ENCODE results near the gene SMKR1.

SMKR1 gene

GRCh38 chr7:129489491-129489890 lies 12.8 kb upstream of the SMKR1 start:
- no peak for DNase-seq

- no peak for DNase-seq
Measured at GRCh38 chr7:129492391-129492790, 9.9 kb upstream of the SMKR1 start.

DNA sequence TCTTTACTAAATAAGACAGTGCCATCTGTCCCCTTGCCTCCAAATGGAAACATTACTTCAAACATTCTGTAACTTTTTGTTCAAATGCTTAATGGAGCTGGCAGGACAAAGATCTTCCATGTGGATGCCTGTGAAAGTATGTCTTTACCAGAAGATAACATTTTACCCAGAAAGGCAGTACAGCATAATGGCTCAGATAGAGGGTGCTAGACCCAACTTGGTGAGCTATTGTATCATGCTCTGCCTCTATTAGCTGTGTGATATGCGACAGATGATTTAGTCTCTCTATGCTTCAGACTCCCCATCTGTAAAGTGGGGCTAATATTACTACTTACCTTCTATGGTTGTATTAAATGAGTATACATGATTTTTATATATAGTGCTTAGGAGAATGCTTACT lies 8.8 kb upstream of the SMKR1 start:
- DNase-seq = no peak

DNA sequence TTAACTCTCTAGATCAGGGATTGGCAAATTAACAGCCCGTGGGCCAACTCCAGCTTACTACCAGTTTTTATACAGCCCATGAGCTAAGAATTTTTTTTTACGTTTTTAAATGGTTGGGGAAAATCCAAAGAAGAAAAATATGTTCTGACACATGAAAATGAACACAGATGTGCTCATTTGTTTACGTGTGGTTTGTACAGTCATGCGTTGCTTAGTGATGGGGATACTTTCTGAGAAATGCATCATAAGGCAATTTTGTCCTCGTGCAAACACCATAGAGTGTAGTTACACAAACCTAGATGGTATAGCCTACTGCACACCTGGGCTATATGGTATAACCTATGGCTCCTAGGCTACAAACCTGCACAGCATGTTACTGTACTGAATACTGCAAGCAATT lies 8.3 kb upstream of the SMKR1 start:
- peak in 1 of 2 donors; percentile 25 for DNase-seq

DNA sequence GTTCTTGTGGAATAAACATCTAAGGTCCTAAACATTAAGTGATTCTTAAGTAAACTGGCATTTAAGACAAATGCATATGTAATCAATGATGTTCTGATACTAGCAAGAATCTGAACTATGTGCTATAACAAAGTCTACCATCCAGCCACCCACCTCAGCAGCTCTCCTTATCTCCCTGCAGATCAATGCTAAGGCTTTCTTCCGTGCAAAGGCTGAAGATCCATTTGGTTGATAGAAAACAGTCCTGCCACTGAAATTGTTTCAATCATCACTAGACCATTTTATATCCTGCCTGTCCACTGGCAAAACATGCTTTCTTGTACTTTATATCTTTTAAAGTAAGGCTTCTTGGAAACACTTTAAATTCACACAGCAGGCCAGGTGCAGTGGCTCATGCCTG lies 6.3 kb upstream of the SMKR1 start:
- DNase-seq = no peak

DNA sequence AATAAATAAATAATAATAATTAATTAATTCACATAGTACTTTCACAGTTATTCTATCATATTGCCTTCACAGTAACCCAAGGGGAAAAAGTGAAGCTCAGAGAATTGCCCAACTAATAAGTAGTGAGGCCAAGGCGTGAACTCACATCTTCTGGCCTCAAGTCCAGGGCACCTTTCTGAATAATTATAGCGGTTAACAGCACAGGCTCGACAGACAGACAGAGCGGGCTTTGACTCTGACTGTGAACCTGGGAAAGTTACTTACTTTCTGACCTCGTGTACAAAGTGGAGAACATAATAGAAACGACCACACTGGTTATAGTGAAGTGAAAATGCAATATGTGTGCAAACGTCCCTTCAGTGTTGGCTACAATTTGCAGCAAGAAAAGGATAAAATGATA lies 5.7 kb upstream of the SMKR1 start:
- DNase-seq = no peak

GRCh38 chr7:129497156-129497555 lies 5.2 kb upstream of the SMKR1 start:
- DNase-seq = no peak

DNA sequence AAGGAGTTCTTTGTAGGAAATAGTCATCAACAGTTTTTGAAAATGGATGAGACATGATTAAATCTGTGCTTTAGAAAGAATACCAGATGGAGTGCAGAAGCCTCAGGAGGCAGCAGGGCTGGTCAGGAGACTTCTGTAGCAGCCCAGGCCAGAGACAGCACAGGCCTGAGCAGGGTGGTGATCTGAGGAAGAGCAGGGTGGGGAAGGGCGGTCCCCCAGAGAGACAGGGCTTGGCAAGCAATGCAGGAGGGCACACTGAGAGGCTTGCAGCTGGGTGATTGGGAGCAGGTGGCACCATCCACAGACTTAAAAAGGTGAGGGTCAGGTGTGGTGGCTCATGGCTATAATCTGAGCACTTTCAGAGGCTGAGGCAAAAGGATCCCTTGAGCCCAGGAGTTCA lies 4.3 kb upstream of the SMKR1 start:
- DNase-seq = no peak

DNA sequence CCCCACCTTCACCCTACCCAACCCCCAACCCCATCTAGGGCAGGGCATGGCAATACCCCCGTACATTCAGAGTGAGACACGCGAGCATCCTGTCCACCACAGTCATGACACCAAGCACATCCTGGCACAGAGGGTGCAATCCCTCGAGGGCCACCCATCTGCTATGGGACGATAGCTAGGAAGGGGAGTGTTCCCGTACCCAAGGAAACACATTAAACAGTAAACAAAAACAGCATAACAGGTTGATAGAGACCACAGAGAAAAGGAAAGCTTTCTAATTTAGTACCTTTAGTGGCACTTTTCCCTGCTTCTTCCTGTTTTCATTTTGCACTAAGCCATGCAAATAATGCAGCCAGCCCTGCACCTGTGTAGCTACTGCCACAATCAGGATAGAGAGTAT lies 2.3 kb upstream of the SMKR1 start:
- no peak for DNase-seq

GRCh38 chr7:129502708-129503685 lies 666 bp downstream of the SMKR1 start:
- DNase-seq = no peak

DNA sequence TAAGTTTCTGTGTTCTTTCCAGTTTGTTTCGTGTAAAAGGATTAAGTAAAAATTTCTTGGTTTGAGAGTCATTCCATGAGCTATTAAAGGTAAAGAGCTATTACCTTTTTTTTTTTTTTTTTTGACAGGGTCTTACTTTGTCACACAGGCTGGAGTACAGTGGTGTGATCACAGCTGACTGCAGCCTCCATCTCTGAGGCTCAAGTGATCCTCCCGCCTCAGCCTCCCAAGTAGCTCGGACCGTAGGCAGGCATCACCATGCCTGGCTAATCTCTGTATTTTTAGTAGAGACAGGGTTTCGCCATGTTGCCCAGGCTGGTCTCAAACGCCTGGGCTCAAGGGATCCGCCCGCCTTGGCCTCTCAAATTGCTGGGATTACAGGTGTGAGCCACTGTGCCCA lies 1.4 kb downstream of the SMKR1 start:
- DNase-seq = no peak

DNA sequence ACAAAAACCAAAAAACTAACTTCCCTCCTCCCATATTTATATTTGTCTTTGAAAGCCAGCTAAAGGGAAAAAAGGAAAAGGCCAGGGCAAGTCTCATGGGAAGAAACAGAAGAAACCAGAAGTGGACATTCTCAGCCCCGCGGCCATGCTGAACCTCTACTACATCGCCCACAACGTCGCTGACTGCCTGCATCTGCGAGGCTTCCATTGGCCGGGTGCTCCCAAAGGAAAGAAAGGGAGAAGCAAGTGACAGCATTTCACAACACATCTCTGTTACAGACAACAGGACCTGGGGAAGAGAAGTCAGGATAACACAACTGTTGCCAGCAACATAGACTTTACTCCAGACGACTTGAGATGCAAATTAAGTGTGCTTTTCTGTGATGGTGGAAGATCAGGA lies 9.9 kb downstream of the SMKR1 start:
- no peak for DNase-seq

- no peak for DNase-seq
Measured at GRCh38 chr7:129513546-129513945, 11.2 kb downstream of the SMKR1 start.

GRCh38 chr7:129514683-129515082 lies 12.4 kb downstream of the SMKR1 start:
- DNase-seq = no peak

DNA sequence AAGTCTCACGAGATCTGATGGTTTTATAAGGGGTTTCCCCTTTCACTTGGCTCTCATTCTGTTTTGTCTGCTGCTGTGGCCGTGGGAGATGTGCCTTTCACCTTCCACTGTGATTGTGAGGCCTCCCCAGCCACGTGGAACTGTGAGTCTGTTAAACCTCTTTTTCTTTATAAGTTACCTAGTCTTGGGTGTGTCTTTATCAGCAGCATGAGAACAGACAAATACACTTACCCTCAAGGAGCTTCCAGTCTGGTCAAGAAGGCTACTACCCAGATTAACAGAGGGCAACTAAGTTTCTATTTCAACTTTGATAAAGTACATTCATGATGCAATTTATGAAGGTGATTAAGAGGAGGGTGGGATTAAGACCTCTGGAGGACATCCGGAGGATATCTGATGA lies 13.1 kb downstream of the SMKR1 start:
- DNase-seq = no peak

DNA sequence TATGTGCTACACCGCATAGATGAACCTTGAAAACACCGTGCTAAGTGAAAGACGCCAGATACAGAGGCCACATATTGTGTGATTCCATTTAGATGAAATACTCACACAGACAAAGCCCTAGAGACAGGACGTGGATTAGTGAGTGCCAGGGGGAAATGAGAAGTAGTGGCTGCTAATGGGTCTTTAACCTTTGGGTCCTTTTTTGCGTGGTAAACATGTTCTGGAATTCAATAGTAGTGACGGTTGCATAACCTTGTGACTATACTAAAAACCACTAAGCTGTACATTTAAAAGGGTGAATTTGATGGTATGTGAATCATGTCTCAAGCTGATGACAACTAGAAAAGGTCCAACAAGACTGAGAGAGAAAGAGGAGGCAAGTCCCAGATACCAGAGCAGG lies 15.6 kb downstream of the SMKR1 start:
- peak in 1 of 2 donors; percentile 33 for DNase-seq

DNA sequence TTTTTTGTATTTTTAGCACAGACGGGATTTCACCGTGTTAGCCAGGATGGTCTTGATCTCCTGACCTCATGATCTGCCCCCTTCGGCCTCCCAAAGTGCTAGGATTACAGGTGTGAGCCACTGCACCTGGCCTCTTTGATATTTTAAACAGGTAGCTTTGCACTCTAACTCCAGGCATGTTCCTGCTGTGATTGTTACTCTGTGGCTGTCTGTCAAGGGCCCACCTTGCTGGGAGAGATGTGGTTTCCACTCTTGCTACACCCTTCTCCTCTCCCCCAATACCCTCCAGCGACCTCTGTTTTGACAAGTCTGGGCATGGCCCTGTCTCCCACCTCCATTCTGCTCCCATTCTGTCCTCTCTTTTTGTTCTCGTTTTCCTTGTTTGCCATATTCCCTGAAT lies 17.1 kb downstream of the SMKR1 start:
- DNase-seq = no peak

DNA sequence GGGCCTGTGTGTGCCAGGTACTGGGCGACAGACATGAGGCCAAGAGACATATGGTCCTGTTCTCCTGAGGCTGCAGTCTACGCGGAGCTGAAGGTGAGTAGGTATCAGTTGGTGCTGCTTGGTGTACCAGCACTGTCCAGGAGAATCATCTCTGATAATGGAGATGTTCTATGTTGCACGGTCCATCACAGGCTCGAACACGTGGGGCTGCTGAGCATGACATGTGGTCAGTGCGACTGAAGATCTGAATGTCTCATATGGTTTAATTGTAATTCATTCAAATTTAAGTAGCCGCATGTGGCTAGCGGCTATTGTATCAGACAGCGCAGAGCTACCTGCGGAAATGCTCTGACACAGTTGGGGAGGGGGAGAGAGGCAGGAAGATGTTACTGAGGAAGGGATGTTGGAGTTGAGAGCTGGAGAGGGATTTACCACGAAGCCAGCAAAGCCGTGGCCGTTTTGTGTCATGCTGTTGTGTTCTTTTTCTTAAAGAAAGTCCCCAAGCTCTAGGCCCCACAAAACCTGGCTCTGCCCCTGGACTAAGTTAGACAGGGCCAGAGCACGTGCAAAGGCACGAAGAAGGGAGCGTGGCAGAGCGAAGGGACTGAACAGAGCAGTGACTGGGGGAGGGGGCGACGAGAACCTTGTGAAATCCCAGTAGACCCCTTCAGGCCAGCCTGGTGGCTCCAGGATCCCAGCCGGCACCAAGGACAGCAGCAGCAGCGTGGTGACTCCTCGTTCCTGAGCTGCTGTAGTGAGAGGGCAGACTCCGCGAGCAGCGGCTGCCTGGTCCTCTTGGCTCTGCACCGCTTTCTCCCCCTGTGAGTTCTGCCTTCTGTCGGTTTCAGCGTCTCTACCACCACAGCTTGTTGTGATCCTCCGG lies 20.0 kb downstream of the SMKR1 start:
- DNase-seq = no peak

DNA sequence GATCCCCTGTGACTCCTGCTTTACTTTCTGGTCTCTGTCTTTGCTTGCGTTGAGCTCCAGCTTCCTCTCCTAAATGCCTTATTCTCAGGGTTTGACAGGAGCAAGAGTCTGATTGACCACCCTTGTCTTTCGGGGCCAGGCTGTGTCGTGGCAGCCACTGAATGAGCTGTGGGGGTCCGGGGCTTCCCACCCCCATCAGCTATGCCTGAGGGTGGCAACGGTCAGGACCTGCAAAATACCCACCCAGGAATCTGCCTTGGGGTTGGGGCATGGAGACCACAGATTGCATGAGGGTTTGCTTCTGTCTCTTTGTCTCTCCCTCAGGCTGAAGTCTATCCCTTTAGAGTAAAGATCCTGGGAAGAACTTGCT lies 20.6 kb downstream of the SMKR1 start:
- DNase-seq = no peak

- no peak for DNase-seq
Measured at GRCh38 chr7:129523924-129524323, 21.6 kb downstream of the SMKR1 start.

GRCh38 chr7:129524405-129524804 lies 22.1 kb downstream of the SMKR1 start:
- peak; percentile 38 to 66 for DNase-seq

- DNase-seq = no peak
Measured at GRCh38 chr7:129525225-129525862, 23.0 kb downstream of the SMKR1 start.

GRCh38 chr7:129529643-129530042 lies 27.3 kb downstream of the SMKR1 start:
- DNase-seq = no peak
